ENCODE data around the gene DUSP7. TPM values are rescaled to one million over a fixed set of nuclear protein-coding genes. Genes with fewer than 3 reads are reported as not detected.
A peak's percentile ranks its signal among the peaks of the same experiment; 100 is the strongest.

The DUSP7 gene
- total RNA-seq, 1 donor from 2014 or later: 4.3 TPM

DNA sequence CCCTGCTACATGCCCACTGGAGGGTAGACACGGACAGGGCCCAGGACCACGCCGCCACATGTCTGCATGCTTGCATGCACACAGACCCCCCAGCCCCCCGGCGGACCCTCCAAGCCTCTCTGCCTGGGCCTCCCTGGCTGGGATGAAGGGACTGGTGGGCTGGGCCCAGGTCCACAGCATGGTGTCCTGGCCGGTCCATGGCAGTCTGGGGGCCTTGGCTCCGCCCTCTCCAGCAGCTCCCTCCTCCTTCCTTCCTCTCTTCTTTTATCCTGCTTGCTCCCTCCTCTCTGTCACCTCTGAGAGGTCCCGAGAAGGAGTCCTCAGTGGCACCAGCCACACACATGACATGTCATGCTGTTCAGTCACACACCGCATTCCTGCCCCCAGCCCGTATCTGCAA, 24.5 kb downstream of the DUSP7 start:
- no peak for DNase-seq (ENCODE audit: low spot score)

DNA sequence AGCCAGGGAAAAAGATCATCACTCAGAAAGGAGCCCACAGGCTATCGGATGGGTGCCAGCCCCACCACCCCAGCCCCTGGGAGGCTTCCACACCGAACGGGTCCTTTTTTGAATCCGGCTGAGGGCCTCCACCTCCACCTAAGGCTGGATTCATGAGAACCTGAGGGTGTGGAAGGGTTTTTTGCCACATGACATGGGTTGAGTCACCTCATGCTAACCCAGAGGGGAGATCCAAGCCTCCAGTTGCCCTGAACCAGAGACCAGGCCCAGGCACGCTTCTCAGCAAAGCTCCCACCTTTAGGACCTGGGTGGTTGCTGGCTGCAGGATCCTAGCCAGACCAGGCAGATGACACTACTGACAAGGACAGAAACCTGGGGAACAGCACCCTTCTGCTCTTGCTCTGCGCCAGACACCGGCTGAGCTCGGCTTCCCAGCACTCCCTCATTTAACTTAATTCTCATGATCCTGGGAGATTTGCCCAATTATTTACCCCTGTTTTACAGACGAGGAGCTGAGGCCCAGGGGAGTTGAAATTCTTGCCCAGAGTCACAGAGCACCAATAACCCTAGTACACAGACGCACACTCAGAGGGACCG, 25.6 kb downstream of the DUSP7 start:
- DNase-seq (ENCODE audit: low spot score) (no peak), ATAC-seq (no peak)

More for the DNA sequence above, 24.5 kb downstream of the DUSP7 start:
- ATAC-seq: no peak

DNA sequence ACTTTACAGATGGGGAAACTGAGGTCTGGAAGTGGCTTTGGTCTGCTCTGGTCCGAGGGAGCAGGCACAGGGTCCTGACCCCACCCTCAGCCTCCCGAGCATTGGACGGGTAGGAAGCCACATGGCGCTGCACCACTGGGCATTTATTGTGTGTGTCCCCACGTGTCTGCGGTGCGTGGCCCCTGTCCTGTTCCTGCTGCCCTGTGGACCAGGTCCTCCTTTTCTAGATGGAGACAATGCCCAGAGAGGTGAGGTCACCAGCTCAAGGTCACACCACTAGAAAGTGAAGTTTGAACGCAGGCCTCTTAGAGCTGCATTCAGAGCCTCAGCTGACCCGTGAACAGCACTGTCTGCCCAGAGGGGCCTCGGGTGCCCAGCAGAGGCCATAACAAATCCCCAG, 26.8 kb downstream of the DUSP7 start:
- no peak for ATAC-seq
- no peak for DNase-seq (ENCODE audit: low spot score)

DNA sequence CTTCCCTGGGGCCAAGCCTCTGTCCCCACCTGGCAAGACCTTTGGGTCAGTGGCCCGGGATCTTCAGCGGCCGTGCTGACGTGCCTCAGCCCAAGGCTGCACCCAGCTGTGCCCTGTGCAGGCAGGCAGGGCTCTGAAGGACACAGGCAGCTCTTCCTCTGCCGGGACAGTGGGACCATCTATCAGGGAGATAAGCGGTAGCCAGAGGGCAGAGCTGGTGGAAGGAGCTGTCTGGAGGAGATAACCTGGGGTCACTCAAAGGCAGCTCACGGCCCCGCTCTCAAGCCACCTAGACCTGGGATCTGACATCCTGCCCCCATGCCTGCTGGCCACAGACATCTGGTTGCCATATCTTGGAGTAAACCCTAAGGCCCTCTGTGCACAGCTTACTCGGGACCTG, 27.3 kb downstream of the DUSP7 start:
- ATAC-seq (no peak), DNase-seq (ENCODE audit: low spot score) (no peak)

DNA sequence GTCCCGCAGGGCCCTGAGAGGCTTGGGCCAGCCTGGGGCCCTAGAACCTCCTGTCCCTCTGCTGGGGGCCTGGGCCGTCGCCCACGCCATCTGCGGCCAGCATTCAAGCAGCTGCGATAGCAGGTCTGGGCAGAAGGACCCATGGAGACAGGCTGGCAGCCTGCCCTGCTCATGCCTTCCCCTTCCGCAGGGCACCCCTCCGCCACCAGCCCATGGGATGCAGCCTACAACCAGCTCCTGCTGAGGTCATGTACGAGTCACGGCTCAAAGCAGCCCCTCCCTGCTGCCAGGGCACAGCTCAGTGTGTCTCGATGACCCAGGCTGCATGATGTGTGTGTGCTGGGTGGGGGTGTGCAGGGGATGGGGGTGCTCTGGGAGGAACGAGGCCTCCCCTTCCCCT, 27.8 kb downstream of the DUSP7 start:
- no peak for ATAC-seq
- no peak for DNase-seq (ENCODE audit: low spot score)

DNA sequence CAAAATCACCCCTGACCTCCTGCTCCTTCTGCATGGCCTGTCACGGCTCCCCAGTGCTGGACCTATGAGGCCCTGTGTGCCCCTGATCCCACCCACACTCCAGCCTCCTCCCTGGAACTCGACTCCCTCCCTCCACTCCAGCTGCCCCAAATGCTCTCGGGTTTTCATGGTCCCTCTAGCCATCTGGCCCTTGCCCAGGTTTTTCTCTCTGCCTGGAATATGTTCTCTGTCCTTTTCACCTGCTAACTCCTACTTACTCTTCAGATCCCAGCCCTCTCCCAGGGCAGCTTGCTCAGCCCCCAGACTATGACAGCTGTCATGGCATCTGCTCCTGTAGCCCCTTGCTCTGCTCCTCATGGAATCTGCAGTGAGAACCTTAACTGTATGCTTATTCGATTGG, 30.3 kb downstream of the DUSP7 start:
- DNase-seq (ENCODE audit: low spot score) (no peak), ATAC-seq (no peak)

DNA sequence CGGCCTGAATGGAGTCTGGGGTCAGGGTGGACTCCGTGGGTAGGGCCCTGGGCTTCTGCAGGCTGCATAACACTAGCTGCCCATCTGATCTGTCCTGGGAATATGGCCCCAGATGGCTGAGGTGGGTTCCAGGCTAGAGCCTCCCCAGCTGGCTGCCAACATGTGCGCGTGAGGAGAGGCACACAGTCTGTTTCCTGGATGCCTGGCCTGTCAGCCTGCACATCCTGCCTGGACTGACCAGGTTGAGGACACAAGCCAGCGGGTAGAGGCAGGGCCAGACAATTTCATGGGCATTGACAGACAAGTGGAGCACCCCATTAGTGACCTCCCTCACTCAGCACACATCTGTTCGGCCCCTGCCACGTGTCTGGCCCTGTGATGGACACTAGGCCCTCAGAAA, 30.9 kb downstream of the DUSP7 start:
- DNase-seq (ENCODE audit: low spot score): no peak

DNA sequence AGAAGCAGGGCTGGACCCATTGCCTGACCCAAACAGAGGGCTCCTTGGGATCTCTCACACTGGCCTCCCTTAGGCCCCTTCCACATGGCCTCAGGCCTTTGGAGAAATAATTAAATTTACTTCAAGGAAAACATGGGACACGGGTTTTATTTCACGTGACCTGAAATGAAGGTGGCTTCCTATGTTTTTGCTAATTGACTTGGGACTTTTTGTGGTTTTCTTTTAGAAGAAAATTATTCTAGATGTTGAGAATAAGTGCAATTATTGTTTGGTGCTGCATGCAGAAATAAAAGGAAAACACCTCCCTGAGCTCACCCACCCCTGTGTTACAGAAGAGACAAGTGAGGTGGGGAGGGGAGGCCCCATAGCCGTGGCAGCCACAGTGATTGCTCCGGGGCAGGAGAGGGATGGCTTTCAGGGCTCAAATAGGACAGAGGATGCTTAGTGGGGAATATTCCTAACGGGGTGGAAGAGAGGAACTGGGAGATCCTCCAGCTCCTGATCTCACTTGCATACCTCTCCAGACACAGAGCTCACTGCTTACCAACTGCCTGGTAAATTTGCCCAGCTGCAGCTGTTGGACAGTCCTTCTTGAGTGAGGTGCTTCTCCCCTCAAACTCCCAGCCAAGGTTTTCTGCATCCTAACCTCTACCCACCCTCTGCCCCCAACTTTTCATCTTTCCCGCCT, 31.5 kb downstream of the DUSP7 start:
- DNase-seq (ENCODE audit: low spot score): no peak
- ATAC-seq: no peak

More for the DNA sequence above, 30.9 kb downstream of the DUSP7 start:
- no peak for ATAC-seq

DNA sequence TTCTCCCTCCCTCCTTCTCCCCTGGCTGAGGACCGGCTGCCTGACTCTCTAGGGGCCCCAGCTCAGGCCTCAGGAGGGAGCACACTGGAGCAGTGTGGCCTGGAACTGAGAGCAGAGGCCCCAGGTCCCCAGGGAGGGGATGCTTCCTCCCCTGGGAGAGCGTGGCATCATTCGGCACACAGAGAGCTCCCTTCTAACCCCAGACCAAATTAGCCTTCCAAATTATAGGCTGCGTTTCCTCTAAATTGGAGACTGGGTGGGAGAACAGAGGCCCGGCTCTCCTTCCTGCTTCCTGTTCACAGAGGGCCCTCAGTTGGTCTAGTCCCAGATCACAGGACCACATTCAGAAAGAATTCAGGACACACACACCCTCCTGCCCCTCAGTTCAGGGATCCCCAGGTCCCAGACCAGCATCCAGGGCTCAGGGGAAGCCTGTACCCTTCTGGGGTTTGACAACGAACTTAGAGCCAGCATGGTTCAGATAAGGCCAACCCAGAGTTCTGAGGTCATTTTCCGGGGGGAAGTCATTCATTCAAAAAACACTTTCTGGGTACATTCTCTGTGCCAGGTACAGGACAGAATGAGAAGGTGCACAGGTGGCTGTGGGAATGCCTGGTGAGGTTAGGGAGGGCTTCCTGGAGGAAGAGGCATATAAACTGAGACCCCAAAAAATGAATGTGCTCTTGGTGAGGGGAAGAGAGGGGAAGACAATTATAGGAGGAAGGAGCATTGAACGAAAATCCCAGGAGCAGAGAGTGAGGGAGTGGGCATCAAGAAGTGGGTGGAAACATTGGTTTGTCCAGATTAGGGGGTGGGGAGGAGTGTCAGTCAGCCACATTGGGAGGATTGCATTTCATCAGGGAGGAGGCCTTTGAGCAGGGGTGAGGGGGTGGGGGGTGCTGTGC, 32.3 kb downstream of the DUSP7 start:
- DNase-seq (ENCODE audit: low spot score) (no peak), ATAC-seq (no peak)

DNA sequence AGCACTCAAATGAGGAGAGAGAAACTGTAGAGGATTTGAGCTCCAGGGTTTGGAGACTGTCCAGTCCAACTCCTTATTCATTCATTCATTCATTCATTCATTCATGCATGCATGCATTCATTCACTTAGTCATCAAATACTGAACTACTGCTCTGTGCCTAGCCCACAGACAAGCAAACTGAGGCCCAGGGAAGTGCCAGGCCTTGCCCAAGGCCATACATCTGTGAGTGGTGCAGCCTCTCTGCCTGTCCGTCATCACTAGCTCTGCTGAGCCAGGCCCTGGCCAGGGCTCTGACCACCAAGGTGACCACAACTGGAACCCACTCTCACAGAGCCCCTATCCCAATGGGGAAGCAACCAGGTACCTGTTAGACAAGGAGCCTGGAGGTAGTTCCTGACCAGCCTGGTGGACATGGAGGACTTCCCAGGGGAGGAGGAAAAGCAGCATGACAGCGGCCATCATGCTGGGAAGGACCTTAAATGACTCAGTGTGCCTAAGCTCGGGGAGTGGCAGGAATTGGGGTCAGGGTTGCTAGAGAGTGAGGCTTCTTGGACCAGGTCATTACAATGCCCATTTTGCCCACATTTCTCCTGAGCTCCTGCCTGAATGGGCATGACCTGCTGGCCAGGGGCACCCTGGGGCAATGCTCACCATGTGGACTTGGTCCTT, 33.1 kb downstream of the DUSP7 start:
- no peak for DNase-seq (ENCODE audit: low spot score)
- ATAC-seq: no peak

DNA sequence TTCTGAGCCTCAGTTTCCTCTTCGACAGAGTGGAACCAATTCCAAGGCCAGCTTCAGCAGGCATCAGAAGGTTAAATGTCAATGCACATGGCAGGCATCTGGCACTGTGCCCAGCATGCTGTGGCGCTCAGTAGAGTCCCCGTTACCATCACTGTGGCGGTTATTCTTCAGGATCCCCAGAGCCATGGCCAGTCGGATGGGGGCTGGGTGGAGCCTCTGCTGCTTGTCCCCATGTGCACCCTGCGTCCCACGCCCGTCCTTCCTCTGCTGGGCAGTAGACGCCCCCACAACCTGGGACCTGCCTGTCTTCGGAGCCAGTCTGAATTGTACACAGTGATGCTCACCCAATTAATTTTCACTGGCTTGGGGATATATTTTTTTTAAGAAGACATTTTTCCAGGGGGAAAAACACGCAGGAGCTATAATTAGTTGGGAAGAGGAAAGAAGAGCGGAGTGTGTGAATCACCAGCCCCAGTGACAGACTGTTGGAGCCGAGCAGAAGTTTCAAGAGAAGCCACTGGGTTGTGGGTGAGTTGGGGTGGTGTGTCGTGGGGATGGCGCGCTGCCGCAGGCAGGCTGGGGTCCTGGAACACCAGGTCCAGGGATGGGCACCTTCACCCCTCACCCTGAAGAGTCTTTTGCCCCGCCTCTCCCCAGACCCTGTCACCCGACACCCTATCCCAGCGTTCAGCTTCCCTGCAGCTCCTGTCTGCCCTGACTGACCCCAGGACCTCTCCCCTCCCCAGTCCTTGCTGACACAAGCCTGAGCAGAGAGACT, 33.9 kb downstream of the DUSP7 start:
- ATAC-seq (no peak), DNase-seq (ENCODE audit: low spot score) (no peak)

DNA sequence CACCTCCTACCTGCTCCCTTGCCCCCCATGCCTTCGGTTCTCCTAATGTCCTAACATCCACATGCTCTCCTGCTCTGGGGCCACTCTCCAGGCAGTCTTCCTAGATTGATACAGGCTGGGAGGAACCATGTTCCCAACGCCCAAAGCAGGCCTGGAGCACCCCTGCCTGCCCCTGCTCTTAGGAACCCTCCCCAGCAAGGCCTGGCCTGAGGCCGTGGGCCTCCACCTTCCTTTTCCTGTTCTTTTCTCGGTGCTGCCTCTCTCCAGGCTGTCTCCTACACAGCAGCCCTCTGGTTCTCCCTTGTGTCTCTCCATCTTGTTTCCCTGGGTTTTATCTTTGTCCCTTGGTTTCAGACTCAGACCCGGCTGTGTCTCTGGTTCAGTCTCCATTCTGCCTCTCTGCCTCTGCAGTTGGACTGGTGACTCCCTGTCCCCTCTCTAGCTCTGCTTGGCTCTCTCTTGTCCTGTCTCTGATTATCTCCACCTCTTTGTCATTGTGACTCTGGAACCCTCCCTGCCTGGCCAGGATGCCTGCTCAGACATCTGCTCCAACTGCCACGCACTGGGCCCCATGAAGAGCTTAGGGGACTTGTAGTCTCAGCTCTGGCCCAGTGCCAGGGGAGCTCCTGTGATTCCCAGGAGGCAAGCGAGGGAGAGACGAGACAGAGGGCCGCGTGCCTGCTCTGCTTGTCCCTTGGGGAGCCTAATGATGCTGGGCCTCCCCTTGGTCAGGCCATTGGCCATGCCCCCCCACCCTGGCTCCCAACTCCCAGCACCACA, 34.7 kb downstream of the DUSP7 start:
- no peak for DNase-seq (ENCODE audit: low spot score)
- peak; percentile 7 for ATAC-seq

DNA sequence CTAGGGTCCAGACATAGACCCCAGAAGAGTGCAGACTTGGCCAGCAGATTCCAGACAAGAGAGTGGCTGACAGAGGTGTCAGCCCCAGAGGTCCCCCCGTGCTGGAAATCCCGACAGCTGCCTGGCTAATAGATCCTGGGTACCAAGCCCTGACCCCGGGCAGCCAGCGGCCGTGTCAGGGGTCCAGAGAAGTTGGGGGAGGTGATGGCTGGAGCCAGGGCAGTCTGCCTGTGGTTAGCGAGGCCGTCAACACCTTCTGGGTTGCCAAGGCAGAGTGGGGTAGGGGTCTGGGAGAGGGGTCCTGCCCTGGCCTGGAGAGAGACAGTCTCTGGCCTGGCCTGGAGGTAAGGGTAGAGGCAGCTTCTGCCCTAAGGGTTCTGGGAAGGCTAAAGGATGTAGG, 35.6 kb downstream of the DUSP7 start:
- no peak for ATAC-seq

DNA sequence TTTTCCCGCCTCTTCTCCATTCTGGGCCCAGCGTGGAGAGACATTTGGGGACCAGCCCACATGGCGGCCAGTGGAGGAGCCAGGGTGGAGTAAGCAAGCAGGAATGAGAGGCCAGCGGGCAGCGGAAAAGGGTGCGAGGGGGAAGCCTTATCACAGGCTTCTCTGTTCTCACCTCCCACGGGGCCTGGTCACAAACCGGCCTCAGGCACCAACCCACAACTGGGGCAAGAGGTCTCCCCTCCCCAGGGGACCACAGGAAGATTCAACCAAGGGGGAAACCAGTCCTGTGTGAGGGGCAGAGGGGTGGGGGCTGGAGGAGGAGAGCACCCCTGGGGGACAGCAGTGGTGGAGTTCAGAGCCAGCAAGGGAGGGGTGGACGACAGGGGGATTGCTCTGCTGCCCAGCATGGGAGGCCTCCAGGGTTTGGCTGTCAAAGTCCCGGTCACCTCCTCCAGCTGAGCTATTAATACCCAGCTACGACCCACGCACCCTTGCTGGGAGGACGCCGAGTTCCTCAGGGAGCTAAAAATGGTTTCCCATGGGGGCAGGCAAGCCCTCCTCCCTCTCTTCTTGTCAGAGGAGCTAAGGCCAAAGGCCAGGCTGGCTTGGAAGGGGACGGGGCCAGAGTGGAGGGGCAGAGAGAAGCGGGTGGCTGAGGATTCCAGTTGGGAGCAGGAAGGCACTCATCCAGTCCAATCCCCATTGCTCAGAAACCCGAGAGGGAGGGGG, 36.9 kb downstream of the DUSP7 start:
- DNase-seq (ENCODE audit: low spot score): no peak
- ATAC-seq: peak; percentile 29

More for the DNA sequence above, 35.6 kb downstream of the DUSP7 start:
- no peak for DNase-seq (ENCODE audit: low spot score)

DNA sequence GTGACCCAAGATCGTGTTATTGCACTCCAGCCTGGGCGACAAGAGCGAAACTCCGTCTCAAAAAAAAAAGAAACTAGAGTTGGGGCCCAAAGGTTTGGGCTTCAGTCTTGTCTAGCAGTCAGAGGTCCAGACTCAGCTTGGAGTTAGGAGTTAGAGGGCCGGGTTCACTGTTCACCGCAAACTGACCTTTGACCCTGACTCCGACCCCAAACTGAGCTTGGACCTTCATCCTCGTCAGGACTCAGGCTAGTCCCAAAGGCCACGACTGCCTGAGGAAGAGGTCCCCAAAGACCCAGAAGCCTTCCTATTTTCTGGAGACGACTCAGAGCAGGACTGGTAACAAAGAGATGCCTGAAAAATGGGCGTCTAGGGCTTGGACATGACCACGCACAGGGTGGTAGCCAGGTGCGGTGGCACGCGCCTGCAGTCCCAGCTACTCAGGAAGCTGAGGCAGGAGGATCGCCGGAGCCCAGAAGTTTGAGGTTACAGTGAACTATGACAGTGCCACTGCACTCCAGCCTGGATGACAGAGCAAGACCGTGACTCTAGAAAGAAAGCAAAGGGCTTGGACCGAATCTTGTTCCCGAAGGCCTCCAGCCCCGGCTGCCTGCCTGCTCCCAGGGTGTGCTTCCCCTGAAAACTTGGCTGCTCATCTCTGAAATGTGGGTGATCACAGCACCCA, 37.9 kb downstream of the DUSP7 start:
- ATAC-seq: no peak
- DNase-seq (ENCODE audit: low spot score): no peak

DNA sequence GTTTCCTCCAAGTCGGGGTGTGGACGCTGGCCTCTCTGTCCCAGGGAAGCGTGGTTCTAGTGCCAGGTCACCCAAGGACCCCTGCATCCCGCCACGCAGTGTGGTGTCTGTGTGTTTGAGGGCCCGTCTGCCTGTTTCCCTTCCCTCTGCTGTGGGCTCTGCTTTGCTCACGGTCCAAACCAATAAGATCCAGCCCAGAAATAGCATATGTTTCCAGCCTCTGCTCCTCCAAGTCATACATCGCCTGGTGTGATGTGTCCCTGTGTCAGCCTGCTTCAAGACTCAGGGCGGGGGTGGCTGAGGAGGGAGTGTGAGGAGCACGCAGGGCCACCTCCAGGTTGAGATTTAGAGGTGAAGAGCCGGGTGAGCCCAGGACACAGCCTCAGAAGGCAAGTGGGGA, 38.8 kb downstream of the DUSP7 start:
- no peak for DNase-seq (ENCODE audit: low spot score)
- no peak for ATAC-seq

DNA sequence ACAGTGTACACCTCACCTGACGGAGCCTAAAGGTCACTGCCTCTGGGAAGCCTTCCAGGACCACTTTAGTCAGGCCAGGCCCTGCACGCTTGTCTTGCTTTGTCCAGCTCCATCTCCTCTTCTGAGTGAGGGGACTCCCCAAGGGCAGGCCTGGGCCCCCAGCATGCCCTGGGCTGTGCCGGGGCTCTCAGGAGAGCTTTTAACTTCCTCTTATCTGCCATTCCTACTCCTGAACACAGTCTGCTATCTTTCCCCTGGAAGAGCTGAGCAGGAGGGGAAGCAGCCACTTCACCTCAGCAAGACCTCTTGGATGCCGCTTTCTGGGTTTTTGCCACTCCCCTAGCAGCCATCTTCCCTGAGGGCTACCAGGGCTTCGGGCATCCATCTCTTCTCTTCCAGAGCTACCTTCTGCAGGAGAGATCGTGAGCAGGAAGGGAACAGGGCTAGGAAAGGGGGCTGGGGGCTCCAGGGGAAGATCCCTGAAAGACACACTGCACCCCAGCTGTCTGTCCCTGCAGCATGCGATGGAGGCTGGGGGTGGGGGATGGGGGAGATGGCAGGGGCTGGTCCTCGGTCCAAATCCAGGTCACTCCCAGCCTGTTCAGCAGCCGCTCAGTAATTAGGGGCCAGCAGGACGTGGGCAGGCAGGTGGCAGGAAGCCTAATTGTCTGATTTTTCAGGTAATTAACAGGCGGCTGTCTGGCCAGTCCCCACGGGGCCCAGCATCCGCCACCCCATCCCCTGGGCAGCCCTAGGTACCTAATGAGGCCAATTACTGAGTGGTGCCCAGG, 40.7 kb downstream of the DUSP7 start:
- DNase-seq (ENCODE audit: low spot score): no peak
- ATAC-seq: no peak

DNA sequence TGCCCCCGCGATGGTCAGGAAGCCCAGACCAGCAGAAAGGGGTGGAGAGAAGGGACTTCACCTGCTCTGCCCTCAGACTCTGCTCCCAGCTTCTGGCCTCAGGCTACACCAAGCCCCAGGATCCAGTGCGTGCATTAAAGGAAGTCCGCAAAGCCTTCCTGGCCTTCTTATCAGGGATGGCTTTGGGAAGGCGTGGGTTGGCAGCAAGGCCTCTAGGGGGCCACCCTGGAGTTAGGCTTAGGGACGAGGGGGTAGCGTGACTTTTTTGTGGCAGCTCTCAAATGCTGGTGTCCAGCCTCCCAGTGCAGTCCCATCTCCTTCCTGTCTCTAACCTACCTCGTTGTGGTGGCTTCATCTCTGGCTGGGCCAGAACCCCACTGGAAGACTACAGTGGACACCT, 41.8 kb downstream of the DUSP7 start:
- DNase-seq (ENCODE audit: low spot score): no peak
- ATAC-seq: peak; percentile 20

All from left lobe of liver (tissue), 2 donors.